Stimulated activated CD8-positive, alpha-beta memory T cell treated with anti-CD3 and anti-CD28 coated beads, Interleukin-15, amount 100 ng/mL, for 24 hours (primary cell): ENCODE results near the gene ATP2B2.

Source experiments
- DNase-seq: peaks from one replicate; pipeline ENCODE4 v3.0.0-alpha.2; 2020; ENCODE audit warnings: low read depth

Gene ATP2B2

GRCh38 chr3:10493202-10493589 is 12.2 kb downstream of the ATP2B2 start:
- DNase-seq: no peak

GRCh38 chr3:10492364-10493201 is 12.8 kb downstream of the ATP2B2 start:
- no peak for DNase-seq

- DNase-seq: no peak
Measured at GRCh38 chr3:10489746-10490483, 15.5 kb downstream of the ATP2B2 start.

GRCh38 chr3:10487988-10488633 is 17.3 kb downstream of the ATP2B2 start:
- DNase-seq: no peak

GRCh38 chr3:10485806-10486205 is 19.6 kb downstream of the ATP2B2 start:
- no peak for DNase-seq

GRCh38 chr3:10485380-10485779 is 20.0 kb downstream of the ATP2B2 start:
- DNase-seq: no peak

- no peak for DNase-seq
Measured at GRCh38 chr3:10484709-10485108, 20.7 kb downstream of the ATP2B2 start.

GRCh38 chr3:10483686-10484345 is 21.6 kb downstream of the ATP2B2 start:
- DNase-seq: no peak

- DNase-seq: no peak
Measured at GRCh38 chr3:10483364-10483675, 22.1 kb downstream of the ATP2B2 start.

GRCh38 chr3:10482631-10483363 is 22.6 kb downstream of the ATP2B2 start:
- no peak for DNase-seq

GRCh38 chr3:10480871-10481378 is 24.5 kb downstream of the ATP2B2 start:
- no peak for DNase-seq

- no peak for DNase-seq
Measured at GRCh38 chr3:10479311-10479710, 26.1 kb downstream of the ATP2B2 start.

- no peak for DNase-seq
Measured at GRCh38 chr3:10475983-10476382, 29.4 kb downstream of the ATP2B2 start.

- DNase-seq: no peak
Measured at GRCh38 chr3:10474847-10475246, 30.5 kb downstream of the ATP2B2 start.

- DNase-seq: no peak
Measured at GRCh38 chr3:10474275-10474646, 31.1 kb downstream of the ATP2B2 start.

GRCh38 chr3:10473581-10474274 is 31.7 kb downstream of the ATP2B2 start:
- no peak for DNase-seq

- no peak for DNase-seq
Measured at GRCh38 chr3:10472877-10473440, 32.4 kb downstream of the ATP2B2 start.

GRCh38 chr3:10471054-10471688 is 34.2 kb downstream of the ATP2B2 start:
- no peak for DNase-seq

GRCh38 chr3:10470120-10471053 is 35.0 kb downstream of the ATP2B2 start:
- no peak for DNase-seq
